HG02970 (cell line): ENCODE measurements around the gene PAFAH1B1.
"Not testable (repeated sequence)": the region's sequence is repeated elsewhere in the genome, so short reads cannot be mapped to it uniquely, and the experiment has no call there.

Experiments used
- ATAC-seq: cut with Tn5 transposase; IDR thresholded peaks from one replicate; pipeline ENCODE4 v1.9.1; 2021; ENCODE audit warnings: mild to moderate bottlenecking, moderate library complexity, moderate number of reproducible peaks; ENCODE audit not compliant: unreplicated experiment, low FRiP score

PAFAH1B1 gene

DNA sequence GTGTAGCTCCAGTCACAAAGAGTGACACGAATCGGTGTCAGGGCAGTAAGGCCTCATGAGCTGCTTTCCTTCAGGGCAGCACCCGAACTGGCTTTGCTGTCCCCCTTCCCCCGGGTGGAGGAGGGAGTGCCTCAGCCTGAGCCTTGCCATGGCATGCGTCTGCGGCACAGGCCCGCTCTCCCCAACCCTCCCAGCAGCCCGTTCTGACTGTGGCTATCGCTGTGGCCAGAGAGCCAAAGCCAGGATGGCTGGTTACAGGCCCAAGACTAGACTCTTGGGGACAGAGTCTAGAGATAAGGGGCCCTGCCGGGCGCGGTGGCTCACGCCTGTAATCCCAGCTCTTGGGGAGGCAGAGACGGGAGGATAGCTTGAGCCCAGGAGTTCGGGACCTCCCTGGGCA is 92.2 kb downstream of the PAFAH1B1 start:
- no peak for ATAC-seq

DNA sequence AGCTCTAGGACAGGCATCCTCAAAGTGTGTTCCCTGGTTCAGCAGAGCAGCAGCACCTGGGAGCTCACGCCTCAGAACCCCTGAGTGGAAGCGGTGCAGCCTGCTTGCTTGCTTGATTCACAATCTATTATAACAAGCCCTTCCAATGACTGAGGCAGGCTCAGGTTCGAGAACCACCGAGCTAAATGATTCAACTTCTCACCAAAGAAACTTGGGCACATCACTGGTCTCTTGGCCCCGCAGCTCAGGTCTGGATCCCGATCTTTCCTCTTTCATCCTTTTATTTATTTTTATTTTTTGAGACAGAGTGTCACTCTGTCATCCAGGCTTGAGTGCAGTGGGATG is 93.6 kb downstream of the PAFAH1B1 start:
- ATAC-seq = no peak

DNA sequence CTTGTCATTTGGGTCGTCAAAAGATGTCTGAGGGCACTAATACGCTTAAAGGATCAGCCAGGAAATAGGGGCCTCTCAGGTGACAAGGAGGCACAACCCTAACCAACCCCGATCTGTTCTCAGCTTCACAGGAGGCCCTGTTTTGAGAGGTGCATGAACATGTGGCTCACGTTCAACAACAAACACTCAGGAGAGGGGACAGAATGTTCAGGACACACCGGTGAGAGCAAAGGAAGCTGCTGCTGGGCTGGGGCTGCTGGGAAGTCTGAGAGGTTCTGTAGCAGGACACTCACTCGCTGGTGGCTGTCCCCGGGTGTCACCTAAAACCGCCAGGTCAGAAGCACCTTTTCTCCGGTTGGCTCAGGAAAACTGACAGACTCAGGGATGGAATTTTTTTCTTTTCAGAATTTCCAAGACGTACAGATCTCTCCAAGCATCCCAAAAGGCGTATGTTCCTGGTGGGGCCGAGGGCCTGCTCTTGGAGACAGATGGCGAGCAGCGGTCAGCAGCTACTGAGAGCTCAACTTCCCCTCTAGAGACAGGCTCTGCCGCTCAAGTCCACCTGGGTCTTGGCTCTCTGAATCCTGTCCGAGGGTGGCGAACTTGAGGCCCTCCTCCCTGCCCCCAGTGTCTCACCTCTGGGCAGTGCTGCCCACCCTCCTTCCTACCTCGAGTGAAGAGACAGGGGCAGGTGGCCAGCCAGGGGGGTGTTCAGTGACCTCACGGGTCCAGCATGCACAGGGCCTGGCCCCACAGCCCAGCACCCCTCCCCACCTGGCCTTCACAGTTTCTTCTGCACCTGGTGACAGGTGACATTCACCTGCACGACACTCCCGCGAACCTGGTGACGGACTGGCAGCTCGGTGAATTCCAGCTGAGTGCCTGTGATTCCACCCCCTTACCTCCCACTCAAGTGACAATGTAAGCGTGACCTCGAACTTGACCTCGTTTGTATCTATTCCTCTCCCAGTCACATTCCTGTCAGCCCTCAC is 95.2 kb downstream of the PAFAH1B1 start:
- no peak for ATAC-seq

DNA sequence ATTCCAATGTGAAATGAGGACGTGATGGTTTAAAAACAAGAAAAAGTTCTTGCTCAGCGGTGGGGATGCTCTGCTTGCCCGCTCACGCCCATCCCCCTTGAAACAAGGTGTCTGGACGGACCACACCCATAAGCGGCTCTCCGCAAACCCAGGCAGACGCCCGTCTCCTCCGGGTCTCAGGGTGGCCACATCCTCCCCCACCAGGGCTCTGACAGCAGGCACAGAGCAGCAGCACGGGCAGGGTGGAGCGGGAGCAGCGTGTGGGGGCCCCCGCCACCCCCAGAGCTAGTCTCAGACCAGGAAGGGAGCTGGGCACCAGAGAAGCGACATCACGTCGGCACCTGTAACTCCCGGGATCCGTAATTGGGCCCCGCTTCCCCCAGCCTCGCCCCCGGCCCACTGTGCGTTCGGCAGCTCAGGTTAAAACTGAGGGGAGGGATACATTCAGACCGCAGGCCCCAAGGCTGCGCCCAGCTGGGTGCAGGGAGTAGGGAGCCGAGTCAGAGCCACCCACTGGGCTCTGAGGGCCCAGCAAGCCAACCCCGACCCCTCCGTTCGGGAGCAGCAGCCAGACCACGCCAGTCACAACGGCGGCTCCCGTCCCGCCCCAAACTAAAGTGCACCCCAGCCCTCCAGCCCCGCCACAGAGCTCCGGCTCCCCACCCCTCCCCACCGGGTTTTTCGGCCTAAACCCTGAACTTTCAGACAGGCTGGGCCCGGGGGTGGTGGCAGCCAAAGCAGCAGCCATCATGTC is 96.1 kb downstream of the PAFAH1B1 start:
- no peak for ATAC-seq

DNA sequence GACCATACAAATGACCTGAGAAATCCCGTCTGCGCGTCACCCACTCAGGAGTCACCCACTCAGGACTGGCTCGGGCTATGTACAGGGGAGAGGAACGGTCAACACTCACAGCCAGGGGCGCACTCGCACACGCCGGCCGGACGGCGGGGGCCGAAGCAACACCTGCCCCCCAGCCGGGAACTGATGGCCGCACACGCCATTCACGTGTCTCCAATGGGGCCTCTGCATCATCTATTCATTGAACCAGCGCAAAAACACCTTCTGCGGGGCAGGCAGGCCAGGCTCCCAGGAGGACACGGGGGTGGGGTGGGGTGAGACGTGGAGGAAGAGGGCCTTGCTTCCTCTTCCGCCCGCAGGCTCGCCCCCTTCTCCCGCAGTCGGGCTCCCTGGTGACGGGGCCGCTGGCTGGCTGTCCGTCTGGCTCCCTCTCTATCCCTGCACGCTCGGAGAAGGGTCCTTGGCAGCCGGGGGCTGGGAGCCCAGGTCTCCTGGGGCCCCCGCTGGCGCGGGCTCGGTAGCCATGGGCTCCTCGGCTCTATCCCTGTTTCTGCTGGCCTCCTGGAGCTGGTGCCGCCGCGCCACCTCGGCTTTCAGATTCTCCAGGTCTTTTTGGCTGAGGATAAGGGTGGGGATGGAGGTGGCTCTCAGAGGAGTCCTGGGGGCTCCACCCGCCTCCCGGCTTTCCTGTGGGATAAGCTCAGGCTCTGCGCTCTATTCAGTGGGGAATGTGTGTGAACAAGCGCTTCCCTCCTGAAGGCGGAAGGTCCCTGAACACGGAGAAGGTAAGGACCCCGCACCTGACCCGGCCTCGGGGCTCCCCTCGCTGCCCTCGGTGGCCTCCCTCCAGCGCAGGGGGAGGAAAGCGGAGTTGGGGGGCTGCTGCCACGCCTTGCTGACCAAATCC is 97.0 kb downstream of the PAFAH1B1 start:
- no peak for ATAC-seq

DNA sequence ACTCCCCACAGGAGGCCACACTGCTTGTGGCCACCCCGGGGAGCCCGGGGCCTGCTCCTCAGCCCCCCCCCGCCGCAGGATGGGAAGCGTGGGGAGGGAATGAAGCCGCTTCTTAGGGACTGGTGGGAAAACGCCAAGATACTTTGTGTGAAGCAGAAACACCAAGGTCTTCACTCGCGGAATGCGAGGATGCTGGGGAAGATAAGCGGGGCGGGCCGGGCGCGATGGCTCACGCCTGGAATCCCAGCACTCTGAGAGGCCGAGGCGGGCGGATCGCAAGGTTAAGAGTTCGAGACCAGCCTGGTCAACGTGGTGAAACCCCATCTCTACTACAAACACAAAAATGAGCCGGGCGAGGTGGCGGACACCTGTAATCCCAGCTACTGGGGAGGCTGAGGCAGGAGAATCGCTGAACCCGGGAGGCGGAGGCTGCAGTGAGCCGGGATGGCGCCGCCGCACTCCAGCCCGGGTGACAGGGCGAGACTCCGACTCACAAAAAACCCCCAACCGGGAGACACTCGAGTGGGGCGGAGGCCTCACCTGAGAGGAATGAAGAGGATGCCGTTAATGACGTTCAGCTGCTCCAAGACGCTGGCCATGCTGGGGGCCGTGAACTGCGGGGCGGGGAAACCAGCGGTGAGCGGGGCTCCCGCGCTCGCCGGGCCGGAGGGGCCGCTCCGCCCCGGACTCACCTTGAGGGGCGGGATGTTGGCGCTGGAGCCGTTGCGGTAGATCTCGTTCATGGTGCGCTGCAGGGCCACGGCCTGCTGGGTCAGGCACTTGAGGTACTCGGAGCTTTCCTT is 97.8 kb downstream of the PAFAH1B1 start:
- ATAC-seq = no peak

DNA sequence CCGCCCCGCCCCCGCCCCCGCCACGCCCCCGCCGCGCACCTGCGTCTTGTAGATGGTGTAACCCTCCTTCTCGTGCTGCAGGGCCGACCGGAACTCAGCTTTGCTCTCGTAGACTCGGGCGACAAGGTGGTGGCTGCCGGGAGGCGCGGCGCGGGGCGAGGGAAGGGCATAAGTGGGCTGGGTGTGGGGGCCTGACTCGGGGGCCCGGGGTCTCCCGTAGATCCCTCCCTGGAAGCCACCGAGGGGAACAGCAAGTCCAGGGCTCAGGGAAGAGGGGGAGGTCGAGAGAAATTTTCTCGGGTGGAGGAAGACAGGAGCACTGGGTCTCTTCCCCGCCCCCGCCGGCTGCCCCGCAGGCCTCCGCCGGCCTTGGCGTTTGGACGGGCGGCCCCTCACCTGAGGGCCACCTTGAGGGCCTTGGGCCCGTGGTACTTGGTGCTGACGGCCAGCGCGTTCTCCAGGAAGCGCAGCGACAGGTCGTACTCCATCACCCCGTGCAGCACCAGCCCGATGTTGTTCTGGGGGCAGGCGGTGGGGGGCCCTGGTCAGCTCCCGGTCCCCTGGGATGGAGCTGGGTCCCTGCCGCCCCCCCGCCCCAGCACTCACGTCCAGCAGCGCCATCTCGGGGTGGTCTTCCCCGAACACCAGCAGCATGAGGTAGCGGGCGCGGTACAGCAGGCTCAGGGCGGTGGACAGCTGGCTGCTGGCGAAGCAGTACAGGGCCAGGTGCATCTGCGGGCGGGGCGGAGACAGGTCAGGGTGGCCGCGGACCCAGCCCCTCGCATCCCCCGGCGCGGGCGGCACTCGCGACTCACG is 98.7 kb downstream of the PAFAH1B1 start:
- no peak for ATAC-seq

DNA sequence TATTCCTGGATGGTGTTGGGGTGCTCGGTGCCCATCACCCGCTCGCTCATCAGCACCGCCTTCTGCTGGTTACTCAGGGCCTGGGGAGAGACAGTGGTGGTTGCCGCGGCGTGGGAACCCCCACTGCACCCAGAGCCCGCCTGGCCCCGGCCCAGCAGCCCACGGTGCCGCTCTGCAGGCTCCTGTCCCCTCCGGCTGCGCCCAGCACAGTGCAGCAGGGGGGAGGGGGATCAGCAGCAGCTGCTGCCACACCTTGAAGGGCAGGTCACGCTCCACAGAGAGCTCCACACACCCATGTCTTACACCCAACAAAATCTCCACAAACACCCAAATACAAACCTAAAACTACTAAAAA is 99.3 kb downstream of the PAFAH1B1 start:
- ATAC-seq = no peak

DNA sequence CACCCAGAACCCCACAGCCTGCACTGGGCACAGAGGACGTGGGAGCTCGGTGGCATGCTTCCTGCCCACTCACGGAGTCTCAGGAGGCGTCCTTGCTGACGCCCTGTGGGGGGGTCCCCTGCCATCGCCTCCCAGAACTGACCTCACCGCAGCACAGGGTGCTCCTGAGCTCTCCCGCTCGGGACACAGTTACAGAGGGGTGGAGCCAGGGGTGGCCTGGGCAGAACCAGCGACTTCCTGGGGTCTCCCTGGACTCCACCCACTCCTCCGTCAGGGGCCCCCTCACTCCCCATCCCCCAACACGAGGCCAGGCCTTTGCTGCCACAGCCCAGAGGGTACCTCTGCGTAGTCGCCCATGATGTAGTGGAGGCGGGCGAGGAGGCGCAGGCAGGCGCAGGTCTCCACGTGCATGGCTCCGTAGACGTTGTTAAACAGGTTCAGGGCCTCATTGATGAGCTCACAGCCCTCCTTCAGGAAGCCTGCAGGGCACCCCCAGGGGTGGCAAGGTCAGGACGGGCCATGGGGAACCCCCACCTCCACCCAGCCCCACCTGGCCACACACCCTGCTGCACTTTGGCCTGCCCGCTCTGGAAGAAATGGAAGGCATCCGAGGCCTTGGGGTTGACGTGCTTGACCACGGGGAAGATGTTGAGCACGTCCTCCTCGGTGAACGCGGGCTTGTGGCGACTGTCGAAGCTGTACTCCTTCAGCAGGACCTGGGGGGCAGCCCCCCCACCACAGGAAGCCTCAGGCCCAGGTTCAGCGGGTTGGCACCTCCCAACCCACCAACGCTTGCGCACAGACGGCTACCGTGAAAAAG is 100.3 kb downstream of the PAFAH1B1 start:
- ATAC-seq = no peak

DNA sequence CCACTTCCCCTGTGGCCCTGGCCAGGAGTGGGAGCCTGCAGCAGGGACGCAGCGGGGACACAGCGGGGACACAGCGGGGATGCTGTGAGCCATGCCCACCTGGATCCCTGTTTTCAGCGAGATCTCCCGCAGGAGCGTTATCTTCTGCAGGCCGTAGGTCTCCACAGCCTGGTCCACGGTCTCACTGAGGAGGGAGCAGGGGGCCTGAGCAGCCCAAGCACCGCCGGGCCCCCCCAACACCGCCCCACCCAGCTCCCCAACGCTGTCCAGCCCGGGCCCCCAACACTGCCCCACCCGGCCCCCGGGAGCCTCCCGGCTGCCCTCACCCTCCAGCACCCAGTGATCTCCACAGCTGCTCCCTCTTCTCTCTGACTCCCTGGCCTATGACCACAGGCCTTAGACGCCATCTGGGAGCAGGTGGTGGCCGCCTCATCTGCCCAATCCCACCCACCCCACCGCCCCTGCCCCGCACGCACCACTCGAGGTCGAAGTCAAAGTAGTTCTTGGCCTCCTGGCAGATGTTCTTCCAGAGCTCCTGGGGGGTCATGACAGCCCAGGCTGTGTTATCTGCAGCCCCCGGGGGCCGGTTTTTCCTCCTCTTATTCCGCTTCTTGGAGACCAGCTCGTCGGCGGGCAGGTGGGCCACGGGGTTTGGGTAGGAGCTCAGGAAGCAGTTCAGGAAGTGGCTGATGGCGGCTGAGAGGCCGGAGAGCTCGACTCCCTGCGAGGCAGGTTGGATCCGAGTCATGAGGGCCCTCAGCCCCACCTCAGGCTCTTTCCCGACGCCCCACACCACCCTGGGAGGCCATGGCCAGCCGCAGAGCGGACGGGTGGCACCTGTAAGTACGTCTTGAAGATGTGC is 101.2 kb downstream of the PAFAH1B1 start:
- ATAC-seq = no peak

DNA sequence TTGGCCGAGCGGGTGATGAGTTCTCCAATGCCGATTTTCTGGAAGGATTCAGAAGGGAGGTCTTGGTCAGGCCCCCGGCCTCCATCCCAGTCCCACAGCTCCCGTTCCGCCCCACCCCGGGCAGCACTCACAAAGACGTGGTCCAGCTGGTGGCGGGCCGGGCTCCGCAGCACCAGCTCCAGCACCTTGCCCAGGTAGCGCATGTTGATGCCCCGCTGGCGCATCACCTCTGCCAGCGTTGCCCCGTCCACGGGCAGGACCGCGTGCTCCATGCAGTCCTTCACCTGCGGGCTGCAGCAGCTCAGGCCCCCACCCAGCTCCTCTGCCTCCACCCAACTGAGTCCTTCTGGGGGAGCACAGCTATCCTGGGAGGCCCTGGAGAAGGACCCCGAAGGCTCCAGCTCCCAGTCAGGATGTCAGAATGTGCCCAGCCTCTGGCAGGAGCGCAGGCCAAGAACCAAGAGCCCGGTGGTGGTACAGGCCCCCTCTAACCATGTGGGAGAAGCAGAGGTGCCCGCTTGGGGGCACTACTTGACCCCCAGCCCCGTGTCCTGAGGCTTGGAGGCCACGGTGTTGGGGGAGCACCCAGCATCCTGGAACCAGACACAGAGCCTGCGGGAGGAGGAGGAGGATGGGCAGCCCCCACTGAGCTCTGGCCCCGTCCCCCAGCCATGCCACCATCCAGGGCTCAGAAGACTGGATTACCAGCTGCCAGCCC is 101.9 kb downstream of the PAFAH1B1 start:
- no peak for ATAC-seq

DNA sequence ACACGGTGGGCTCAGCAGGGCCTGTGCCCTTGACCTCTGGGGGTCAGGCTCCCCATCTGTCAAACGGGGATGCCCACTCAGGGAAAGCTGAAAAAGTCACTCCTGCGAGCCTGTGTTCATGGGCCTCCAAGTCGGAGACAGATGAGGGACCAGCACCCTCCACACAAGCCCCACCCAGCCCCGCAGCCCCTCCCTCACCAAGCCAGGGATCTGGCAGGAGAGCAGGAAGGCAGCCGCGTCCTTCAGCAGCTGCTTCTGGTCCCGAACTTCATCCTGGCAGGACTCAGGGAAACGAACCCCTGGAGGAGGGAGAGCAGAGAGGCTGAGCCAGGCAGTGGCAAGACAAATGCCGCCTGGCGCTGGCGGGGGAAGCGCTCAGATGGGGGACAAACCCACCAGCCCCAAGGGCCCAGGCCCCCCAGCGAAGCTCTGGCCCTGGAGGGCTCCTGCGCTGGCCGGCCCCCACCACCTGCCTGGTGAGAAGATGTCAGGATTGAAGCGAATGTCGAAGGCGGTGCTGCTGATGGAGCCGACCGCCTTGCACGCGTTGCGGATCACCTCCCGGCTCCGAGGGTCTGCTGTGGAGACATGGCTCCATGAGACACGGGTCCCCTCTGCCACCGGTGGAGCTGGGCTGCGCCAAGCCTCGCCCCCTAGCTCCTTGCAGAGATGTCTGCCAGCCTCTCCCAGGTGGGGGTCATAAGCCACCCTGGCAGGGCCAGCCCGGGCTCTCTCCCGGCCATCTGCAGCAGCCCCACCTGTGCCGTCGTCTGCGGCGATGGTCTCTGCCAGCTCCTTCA is 102.7 kb downstream of the PAFAH1B1 start:
- no peak for ATAC-seq

DNA sequence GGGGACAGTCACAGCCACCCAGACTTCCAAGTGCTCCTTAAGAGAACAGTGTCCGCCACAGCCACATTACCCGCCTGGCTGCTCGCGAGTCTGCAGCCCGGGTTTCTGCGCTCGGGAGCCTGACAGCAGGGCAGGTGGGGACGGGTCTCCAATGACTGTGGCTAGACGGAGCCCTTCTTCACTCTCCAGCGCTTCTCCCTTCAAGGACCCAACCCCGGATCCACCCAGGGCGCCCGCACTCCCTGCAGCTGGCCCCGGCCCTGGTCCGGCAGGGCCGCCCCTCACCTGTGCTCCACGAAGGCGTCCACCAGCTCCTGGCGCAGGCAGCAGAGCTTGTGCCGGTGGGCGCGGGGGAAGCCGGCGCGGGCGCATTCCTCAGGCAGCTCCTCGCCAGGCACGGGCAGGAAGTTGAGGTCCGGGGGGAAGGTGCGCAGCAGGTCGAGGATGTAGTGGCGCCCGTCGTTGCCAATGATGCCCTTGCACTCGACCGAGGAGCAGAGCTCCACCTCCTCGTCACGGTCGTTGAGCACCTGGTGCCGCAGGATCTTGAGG is 104.2 kb downstream of the PAFAH1B1 start:
- no peak for ATAC-seq

DNA sequence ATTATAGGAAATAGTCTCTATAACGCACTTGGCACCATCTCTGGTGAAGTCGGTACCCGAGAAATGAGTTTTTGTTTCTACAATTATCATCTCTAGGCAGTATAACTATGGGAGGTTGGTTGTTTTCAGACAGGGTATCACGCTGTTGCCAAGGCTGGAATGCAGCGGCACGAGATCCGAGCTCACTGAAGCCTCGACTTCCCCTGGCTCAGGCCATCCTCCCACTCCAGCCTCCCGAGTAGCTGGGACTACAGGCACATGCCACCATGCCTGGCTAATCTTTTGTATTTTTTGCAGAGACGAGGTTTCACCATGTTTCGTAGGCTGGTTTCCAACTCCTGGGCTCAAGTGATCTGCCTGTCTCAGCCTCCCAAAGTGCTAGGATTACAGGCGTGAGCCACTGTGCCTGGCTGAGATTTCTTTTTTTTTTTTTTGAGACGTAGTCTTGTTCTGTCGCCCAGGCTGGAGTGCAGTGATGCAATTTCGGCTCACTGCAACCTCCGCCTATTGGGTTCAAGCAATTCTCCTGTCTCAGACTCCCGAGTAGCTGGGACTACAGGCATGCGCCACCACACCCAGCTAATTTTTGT is 105.9 kb downstream of the PAFAH1B1 start:
- not testable (repeated sequence) for ATAC-seq

DNA sequence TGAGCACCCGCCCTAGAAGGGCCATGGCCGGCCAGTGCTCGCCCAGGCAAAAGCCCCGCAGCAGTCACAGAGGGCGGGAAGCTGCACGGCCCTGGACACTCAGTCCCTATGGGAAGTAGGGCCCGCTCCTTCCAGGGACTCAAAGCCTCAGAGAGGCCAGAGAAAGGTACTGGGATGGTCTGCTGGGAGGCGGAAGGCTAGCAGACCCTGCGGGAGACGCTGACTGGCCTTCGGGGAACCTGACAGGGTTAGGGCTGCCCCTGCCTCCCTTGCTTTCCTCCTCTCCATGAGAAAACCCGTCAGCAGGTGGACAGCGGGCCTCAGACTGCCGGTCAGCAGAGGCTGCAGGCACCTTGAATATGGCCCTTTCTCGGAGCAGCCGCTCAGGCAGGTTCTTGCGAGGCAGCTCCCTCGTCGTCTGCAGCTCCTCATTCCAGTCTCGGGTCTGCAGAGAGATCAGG is 106.6 kb downstream of the PAFAH1B1 start:
- ATAC-seq = no peak
